RWPE1 (cell line): ENCODE measurements around the gene NR2C1.

Source experiments
- CTCF ChIA-PET: fragments of 350-600 bp; sonication (Branson Sonifier 250); formaldehyde crosslinking; extraction: SDS; loops from one replicate; lab custom pipeline; 2021; lab: Yijun Ruan, JAX
- POLR2A ChIA-PET: fragments of 400-600 bp; formaldehyde crosslinking; extraction: SDS; loops from one replicate; lab custom pipeline; 2020; ENCODE audit warnings: antibody characterized with exemption; ENCODE audit not compliant: low non-redundant PET; lab: Yijun Ruan, JAX
- DNase-seq: peaks from one replicate; pipeline ENCODE4 v3.0.0; 2012; ENCODE audit warnings: low spot score
- H3K27ac ChIP-seq: fragments of 450-650 bp; 2 replicates; pipeline ENCODE4 v1.5.1; 2017
- TF ChIP-seq, protein P1 (sequence below): fragments of 450-650 bp; conservative IDR thresholded peaks from 2 replicates; pipeline ENCODE4 v1.5.1; 2017; ENCODE audit warnings: low read depth, mild to moderate bottlenecking

Gene NR2C1

DNA sequence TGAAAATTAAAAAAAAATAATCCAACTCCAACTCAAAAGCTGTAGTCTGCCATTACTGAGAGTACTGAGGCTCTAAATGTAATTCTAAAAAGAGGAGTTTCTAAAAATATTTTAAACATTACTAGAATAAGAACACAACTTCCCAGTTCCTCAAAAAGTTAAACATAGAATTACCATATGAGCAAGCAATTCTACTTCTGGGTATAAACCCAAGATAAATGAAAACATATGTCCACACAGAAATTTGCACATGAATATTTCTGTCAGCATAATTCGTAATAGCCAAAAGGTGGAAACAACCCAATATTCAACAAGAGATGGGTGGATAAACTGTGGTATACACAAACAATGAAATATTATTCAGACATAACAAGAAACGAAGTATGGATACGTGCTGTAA lies 15.0 kb upstream of the NR2C1 start:
- H3K27ac ChIP-seq, result no peak overlapping the region
- ChIA-PET CTCF (no interaction called here), POLR2A (no interaction called here)
- TF ChIP-seq, protein P1, sequence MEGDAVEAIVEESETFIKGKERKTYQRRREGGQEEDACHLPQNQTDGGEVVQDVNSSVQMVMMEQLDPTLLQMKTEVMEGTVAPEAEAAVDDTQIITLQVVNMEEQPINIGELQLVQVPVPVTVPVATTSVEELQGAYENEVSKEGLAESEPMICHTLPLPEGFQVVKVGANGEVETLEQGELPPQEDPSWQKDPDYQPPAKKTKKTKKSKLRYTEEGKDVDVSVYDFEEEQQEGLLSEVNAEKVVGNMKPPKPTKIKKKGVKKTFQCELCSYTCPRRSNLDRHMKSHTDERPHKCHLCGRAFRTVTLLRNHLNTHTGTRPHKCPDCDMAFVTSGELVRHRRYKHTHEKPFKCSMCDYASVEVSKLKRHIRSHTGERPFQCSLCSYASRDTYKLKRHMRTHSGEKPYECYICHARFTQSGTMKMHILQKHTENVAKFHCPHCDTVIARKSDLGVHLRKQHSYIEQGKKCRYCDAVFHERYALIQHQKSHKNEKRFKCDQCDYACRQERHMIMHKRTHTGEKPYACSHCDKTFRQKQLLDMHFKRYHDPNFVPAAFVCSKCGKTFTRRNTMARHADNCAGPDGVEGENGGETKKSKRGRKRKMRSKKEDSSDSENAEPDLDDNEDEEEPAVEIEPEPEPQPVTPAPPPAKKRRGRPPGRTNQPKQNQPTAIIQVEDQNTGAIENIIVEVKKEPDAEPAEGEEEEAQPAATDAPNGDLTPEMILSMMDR, result no peak
- DNase-seq, result no peak

DNA sequence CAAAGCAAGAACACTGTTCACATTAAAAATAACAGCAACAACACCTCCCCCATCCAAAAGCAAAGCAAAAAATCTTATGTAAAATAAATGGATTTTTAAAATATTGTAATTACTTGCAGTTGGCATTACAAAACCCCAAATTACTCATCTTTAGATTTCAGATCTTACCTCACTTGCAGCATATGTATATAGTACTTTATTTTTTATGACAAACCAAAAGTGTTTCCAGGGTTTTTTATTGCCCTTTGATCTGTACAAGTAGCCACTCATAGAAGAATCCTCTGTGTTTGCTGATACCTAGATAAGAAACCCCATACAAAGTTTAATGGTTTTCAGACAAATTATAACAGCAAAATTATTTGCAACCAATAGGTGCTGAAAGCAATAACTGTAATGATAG lies 12.2 kb upstream of the NR2C1 start:
- TF ChIP-seq, protein P1, result no peak
- CTCF ChIA-PET, result no interaction called here
- no peak overlapping the region for H3K27ac ChIP-seq
- no peak for DNase-seq
- POLR2A ChIA-PET, result no interaction called here

- POLR2A ChIA-PET, result interaction anchor here (0.6 kb wide), 1 partner anchor 1707 kb away, joined by 8 read pairs; no protein-coding TSS in a partner anchor
- DNase-seq, result no peak
- CTCF ChIA-PET, result no interaction called here
- no peak overlapping the region for H3K27ac ChIP-seq
- TF ChIP-seq, protein P1, result no peak
Observed at GRCh38 chr12:95083938-95084337, 10.5 kb upstream of the NR2C1 start.

DNA sequence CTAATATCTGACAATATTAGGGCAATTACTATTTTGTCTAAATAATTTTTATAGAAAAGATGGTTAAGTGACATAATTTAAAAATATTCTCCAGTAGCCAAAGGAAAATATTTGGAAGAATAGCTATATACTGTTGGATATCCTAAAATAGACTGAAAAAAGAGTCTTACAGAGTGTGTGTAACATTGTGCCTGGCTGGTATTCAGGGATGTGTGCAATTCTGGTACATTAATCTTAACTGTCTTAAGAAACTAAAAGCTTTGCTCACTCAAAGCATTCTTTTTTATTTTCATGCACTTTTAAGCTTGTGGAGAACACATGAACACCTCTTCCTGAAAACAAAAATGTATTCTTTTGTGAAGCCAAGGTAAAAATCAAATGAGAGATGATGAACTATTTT lies 10.1 kb upstream of the NR2C1 start:
- ChIA-PET POLR2A (interaction anchor here (0.6 kb wide), 1 partner anchor 1707 kb away, joined by 8 read pairs; no protein-coding TSS in a partner anchor), CTCF (no interaction called here)
- H3K27ac ChIP-seq, result no peak overlapping the region
- no peak for DNase-seq
- TF ChIP-seq, protein P1, result no peak

- DNase-seq, result no peak
- TF ChIP-seq, protein P1, result no peak
- no peak overlapping the region for H3K27ac ChIP-seq
- ChIA-PET CTCF (interaction anchor here (0.5 to 0.7 kb wide), 2 partner anchors 238 to 605 kb away, joined by 3 to 5 read pairs; no protein-coding TSS in a partner anchor), POLR2A (no interaction called here)
Observed at GRCh38 chr12:95077341-95077740, 3.9 kb upstream of the NR2C1 start.

GRCh38 chr12:95074766-95075165 lies 1.3 kb upstream of the NR2C1 start:
- H3K27ac ChIP-seq, result no peak overlapping the region
- TF ChIP-seq, protein P1, result no peak
- POLR2A ChIA-PET, result no interaction called here
- DNase-seq, result no peak
- CTCF ChIA-PET, result no interaction called here
